Fibroblast of pulmonary artery (primary cell): Measurements from ENCODE around the gene THADA.

ENCODE experiments used
- DNase-seq: peaks from one replicate; pipeline ENCODE4 v3.0.0-alpha.2; 2010; ENCODE audit warnings: low read depth
- H3K4me3 ChIP-seq: replicated peaks from 2 replicates; pipeline ENCODE4 v1.5.1; 2011; ENCODE audit warnings: low read depth, mild to moderate bottlenecking, control low read depth, low read length, moderate library complexity
- CTCF ChIP-seq: IDR thresholded peaks from 2 replicates; pipeline ENCODE4 v1.5.1; 2011; ENCODE audit warnings: mild to moderate bottlenecking, control low read depth, low read length, inconsistent platforms; ENCODE audit errors: missing control alignments

Gene THADA

GRCh38 chr2:43478412-43479086, 117.3 kb downstream of the THADA start:
- no peak for DNase-seq
- H3K4me3 ChIP-seq = no peak overlapping the region
- TF ChIP-seq CTCF = no peak

DNA sequence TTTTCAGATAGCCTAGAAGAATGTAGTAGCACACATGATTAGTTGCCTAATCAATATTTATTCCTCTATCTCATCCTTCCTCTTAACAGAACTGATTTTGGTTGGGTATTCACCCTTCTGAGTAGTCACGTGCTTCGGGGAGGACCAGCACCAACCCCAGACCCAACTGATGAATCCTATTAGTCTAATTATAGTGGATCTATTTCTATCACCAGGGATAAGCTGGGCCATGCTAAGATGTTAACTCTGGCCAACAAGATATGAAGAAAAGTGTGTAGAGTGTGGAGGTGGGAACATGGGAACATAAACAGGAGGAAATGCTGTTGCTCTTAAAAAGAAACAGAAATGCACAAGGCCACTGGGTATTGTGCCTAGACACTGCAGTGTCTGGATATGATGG, 119.9 kb downstream of the THADA start:
- no peak for TF ChIP-seq CTCF
- DNase-seq = no peak
- no peak overlapping the region for H3K4me3 ChIP-seq

DNA sequence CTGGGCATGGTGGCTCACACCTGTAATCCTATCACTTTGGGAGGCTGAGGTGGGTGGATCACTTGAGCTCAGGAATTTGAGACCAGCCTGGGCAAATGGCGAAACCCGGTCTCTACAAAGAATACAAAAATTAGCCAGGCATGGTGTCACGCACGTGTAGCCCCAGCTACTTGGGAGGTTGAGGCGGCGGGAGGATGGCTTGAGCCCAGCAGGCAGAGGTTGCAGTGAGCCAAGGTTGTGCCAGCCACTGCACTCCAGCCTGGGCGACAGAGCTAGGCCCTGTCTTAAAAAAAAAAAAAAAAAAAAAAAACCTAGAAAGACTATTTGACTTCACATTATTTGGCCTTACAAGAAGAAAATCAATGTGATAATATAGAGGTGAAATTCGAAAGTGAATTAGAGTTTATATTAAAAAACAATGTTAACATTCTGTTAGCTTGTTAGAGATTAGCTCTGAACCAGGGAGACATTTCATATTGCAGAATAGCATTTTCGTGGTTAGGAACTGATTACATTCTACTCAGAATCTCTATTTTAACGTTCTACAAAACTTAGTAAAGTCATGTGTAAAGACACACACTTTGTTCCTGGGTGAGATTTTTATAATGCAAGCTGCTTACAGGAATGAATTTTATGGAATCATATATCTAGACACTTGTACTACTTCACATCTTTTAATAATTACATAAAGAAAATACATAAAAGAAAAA, 120.5 kb downstream of the THADA start:
- no peak for DNase-seq
- no peak for TF ChIP-seq CTCF
- H3K4me3 ChIP-seq = no peak overlapping the region

- TF ChIP-seq CTCF = no peak
- no peak for DNase-seq
- H3K4me3 ChIP-seq = no peak overlapping the region
Observed at GRCh38 chr2:43474273-43474672, 121.6 kb downstream of the THADA start.

DNA sequence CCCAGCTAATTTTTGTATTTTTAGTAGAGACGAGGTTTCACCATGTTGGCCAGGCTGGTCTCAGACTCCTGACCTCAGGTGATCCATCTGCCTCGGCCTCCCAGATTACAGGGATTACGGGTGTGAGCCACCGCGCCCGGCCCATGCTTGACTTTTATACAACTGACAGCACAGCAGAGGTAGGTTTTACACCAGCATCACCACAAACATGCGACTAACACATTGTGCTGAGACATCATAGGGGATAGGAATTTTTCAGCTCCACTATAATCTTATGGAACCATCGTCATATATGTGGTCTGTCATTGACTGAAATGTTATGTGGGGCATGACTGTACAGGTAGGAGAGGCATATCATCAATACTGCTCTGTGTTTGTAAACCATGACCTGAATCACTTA, 122.1 kb downstream of the THADA start:
- no peak for DNase-seq
- TF ChIP-seq CTCF = no peak
- no peak overlapping the region for H3K4me3 ChIP-seq

DNA sequence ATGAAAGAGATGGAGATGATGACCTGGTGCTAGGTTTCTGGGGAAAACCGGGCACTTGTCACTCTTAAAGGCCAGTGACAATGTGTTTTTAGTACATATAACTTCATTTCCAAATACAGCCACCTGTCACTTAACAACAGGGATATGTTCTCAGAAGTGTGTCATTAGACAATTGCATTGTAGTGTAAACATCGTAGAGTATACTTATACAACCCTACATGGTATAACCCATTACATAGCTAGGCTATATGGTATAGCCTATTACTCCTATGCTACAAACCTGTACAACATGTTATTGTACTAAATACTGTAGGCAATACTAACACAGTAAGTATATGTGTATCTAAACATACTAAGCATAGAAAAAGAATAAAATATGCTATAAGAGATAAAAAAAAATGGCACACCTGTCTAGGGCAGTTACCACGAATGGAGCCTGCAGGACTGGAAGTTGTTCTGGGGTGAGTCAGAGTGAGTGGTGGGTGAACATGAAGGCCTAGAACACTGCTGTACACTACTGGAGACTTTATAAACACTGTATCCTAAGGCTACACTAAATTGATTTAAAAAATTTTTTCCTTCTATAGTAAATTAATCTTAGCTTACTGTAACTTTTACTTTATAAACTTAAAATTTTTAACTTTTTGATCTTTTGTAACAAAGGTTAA, 123.2 kb downstream of the THADA start:
- no peak for TF ChIP-seq CTCF
- DNase-seq = no peak
- H3K4me3 ChIP-seq = no peak overlapping the region
